GM10847 (cell line): ENCODE results near the gene CT55.
"Not testable (repeated sequence)": the region's sequence is repeated elsewhere in the genome, so short reads cannot be mapped to it uniquely, and the experiment has no call there.

Experiments
- POLR2A ChIP-seq: IDR thresholded peaks from 2 replicates; pipeline ENCODE4 v1.6.1; 2011; ENCODE audit not compliant: insufficient read length; ENCODE audit errors: extremely low read depth

Gene CT55, protein sequence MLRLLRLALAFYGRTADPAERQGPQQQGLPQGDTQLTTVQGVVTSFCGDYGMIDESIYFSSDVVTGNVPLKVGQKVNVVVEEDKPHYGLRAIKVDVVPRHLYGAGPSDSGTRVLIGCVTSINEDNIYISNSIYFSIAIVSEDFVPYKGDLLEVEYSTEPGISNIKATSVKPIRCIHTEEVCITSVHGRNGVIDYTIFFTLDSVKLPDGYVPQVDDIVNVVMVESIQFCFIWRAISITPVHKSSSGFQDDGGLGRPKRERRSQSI

DNA sequence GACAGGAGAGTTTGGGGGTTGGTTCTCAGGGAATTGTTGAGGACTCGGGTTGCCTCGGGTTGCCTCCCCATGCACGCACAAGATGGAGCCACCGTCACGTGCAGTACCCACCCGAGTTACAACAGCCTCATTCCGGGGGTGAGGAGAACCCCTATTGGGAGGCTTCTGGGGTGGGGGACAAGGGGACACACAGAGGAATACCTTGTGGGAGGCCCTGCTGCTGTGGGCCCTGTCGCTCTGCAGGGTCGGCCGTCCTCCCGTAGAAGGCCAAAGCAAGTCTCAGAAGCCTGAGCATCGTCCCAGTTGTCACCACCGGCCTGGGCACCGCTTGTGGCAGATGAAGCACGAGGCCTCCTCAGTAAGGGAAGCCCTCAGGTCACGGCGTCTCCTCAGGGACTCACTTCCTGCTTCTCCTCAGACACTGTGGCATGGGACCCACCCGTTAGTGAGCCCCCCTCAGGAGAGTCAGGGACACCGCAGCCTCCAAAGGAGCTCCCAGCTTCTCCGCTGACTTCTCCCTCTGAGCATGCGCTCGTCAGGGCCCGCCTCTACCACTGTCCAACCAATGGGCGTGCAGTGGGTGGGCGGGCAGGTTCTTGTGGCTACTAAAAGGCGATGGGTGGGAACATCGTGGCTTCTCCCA is at the start of gene CT55:
Gene CT55, minus strand, starts transcription at position 522 of the 643 bp plus-strand sequence. Its CDS starts 227 bp downstream, at position 295.
- no peak for TF ChIP-seq POLR2A

- no peak for TF ChIP-seq POLR2A
These were observed 42.1 kb upstream of the CT55 start for GRCh38 chrX:135213200-135213844.

- TF ChIP-seq POLR2A = no peak
These were observed 29.1 kb upstream of the CT55 start for GRCh38 chrX:135200297-135200696.

DNA sequence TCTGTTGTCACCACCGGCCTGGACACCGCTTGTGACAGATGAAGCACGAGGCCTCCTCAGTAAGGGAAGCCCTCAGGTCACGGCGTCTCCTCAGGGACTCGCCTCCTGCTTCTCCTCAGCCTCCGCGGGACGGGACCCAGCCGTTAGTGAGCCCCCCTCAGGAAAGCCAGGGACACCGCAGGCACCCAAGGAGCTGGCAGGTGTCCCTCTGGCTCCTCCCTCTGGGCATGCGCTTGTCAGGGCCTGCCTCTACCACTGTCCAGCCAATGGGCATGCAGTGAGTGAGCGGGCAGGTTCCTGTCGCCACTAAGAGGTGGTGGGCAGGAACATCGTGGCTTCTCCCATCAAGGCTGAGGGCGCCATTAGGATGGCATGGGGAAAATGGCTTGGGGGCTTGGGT is 23.5 kb upstream of the CT55 start:
- TF ChIP-seq POLR2A = no peak

DNA sequence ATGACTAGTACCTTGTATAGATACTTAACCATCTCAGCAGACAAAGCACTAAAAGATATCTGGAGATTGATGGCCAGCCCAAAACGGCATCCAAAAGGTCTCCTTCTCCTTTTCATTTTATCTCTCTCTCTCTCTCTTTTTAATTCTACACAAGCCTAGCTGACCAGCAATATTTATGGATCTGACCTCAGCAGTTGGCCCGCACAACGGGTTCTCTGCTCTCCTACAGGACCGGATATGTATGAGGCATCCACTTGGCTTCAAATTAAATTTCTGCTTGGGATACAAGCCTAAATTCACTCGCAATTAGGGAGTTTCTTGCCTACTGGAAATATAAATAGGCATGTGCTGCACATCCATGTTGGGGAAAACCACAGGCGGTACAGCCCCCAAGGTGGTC is 22.5 kb upstream of the CT55 start:
- no peak for TF ChIP-seq POLR2A

DNA sequence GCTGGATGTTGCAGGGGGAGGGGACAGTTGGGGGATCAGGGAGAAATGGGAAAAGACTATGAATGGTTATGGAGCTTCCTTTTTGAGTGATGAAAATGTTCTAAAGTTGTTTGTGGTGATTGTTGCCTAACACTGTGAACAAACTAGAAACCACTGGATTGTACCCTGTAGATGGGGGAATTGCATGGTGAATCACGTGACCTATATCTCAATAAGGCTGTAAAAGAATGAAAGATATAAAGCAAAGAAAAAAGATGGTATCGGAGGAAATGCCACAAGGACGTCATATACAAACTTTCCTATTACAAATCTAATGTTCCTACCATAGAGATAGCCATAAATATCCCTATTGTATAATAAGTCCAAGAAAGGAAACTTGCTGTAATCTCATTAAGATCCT is 20.6 kb upstream of the CT55 start:
- no peak for TF ChIP-seq POLR2A

DNA sequence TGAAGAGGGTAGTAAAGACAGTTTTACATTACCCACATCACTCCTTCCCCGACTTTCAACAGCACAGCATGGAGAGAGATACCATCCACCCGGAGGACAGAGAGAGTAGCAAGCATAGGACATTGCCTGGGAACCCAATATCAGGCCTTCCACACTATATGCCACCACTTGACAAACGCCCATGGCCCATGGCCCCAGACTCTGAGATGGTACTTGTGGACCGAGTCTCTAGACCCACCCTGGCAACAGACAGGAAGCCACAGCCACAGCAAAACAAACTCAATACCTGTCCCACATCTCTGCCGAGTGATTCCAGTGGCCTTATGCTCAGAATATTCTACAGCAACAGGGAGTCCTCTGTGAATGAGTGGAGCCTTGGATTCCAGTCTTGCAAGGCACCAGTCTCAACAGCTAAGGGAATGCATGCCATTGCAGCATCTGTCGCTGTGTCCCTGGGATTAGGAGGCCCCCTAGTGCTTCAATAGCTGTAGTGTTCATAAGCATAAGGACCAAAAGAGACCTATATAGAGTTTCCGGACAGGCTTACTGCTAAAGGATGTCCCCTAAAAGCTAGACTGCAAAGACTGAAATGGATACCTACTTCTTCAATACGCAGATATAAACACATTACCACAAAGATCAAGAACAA is 14.7 kb upstream of the CT55 start:
- TF ChIP-seq POLR2A = no peak

DNA sequence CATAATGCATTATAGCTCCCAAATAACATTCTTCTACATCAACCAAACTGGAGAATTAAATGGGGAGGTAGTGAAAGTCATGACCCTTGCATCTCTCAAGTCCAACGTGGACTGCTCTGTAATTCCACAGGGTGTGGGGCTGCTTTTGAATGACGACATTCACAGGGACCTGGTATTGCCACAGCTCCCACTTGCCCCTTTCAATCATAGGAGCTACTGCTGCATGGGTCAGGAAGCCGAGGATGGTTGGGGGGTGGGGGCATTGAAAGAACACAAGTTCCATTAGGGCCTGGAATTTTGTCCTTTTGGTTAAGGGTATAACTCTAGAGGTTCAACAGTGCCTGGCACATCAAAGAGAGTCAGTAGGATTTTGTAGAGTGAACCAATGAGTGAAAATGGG is 7.4 kb upstream of the CT55 start:
- TF ChIP-seq POLR2A = no peak

DNA sequence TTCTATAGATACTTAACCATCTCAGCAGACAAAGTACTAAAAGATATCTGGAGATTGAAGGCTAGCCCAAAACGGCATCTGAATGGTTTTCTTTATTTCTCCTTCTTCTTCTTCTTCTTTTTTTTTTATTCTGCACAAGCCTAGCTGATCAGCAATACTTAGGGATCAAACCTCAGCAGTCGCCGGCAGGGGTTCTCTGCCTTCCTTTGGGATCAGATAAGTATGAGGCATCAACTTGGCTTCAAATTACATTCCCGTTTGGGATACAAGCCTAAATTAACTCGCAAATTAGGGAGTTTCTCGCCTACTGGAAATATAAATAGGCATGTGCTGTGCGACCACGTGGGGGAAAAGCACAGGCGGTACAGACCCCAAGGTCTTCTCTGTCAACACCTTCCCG is 730 bp downstream of the CT55 start:
- TF ChIP-seq POLR2A = no peak

DNA sequence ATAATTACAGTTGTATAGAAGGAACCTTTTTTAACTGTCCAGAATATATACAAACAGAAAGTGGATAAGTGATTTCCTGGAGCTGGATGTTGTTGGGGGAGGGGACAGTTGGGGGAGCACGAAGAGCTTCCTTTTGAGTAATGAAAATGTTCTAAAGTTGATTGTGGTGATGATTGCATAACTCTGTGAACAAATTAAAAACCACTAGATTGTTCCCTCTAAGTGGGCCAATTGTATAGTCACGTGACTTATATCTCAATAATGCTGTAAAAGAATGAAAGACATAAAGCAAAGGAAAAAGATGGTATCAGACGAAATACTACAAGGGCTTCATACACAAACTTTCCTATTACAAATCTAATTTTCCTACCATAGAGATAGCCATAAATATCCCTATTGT is 2.7 kb downstream of the CT55 start:
- TF ChIP-seq POLR2A = no peak

- TF ChIP-seq POLR2A = not testable (repeated sequence)
These were observed 51.1 kb downstream of the CT55 start, which contains the start of gene ETDB for GRCh38 chrX:135120056-135120576. TSS of gene ETDB (minus strand) at chrX:135120526. CDS start at chrX:135119261, 1,265 bp downstream.

GRCh38 chrX:135114392-135114791 is 56.8 kb downstream of the CT55 start:
- no peak for TF ChIP-seq POLR2A

GRCh38 chrX:135112743-135113142 is 58.5 kb downstream of the CT55 start:
- no peak for TF ChIP-seq POLR2A

- no peak for TF ChIP-seq POLR2A
These were observed 59.0 kb downstream of the CT55 start for GRCh38 chrX:135112096-135112729.

DNA sequence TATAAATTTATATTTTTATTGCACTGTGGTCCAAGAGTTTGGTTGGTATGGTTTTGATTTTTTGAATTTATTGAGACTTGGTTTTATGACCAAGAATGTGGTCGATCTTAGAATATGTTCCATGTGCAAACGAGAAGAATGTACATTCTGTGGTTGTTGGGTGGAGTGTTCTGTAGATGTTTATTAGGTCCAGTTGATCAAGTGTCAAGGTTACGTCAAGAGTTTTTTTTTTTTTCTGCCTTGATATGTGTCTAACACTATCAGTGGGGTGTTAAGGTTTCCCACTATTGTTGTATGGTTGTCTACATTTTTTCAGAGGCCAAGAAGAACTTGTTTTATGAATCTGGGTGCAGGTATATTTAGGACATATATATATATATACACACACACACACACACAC is 61.6 kb downstream of the CT55 start:
- TF ChIP-seq POLR2A = no peak
